B cell (primary cell): ENCODE data around the gene SPX.

Experiments used
- CTCF ChIP-seq: fragments of 200-600 bp; IDR thresholded peaks from one replicate; pipeline ENCODE4 v1.8.0; 2022; ENCODE audit warnings: antibody characterized with exemption, mild to moderate bottlenecking
- EZH2 ChIP-seq: IDR thresholded peaks from 2 replicates; pipeline ENCODE4 v1.6.1; 2012; ENCODE audit warnings: borderline replicate concordance, low read depth, mild to moderate bottlenecking, moderate library complexity, low read length; ENCODE audit not compliant: insufficient read depth, poor library complexity, severe bottlenecking

- TF ChIP-seq CTCF (no peak), EZH2 (no peak)
These were observed 2.9 kb downstream of the SPX start for GRCh38 chr12:21528953-21529352.
